ENCODE results near the gene LATS1.

LATS1 gene

DNA sequence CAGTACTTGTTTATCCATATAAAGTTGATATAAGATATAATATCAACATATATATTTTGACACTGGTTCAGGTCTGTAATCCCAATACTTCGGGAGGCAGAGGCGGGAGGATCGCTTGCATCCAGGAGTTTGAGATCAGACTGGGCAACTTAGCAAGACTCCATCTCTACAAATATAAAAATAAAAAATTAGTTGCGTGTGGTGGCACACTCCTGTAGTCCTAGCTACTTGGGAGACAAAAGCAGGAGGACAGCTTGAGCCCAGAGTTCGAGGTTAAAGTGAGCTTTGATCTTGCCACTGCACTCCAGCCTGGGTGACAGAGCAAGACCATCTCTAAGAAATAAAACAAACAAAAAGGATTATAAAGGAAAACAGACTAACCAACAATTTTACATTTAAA, 60.5 kb downstream of the LATS1 start:
- DNase-seq = no peak

DNA sequence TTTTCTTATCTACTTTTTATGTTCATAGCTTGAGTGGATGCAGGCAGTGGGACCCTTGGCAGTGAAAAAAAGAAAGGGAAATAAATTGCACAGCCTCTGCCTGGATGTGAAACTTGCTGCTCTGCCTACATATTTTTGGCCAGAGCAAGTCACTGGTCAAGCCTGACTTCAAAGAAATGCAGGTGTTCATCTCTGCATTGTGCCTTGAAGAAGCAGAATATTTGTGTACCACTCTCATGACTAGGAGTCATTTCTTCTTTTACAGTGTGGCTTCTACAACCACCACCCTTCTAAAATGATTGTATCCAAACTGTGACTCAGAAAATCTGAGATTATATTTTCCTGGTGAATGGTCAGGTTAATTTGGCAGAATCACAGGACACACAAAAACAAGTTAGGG, 66.8 kb downstream of the LATS1 start:
- DNase-seq = no peak

DNA sequence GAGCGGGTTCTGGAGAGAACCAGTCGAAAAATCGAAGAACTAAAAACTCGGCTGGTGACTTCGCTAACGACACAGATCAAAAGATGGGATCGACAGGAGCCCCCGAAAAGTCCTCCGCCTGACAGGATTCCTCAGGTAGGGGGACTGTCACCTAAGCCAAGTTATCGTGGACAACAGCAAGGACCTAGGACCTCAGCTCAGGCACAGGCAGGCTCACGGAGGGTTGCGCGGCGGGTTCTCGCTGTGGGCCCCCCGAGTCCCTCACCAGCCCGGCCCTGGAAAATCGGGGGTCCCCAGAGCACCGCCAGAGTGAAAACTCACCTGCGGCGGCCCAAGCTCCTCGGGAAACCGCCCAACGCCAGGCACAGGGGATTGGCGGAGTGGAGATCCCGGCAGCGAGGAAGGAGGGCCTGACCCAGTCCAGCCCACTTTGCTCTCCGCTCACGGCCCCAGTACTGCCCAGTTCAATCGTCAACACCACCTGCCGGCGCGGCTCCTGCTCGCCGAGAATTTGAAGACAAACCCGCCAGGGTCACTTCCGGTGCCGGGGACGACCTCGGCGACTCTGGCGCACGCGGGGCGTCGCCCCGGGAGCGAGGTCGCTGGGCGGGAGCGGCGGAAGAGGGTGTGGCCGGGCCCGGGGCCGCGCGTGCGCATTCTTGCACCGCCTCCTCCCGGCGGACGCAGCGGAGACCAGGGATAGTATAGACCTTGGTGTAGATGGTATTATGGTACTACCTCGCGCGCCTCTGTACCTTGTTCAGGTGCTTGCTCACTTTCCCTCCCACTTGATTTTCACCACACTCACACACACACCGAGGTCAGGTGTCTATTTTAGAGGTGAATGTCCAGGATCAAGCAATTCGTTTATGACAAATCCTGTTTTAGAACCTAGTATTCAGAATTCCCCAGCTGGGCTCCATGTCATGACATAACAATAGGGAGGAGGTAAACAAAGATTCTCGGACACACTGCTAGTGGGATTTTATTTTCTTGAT, 69.5 kb downstream of the LATS1 start, which contains the start of gene KATNA1:
TSS of gene KATNA1 (minus strand) at position 567 of the 998 bp plus-strand sequence. CDS start 10,167 bp downstream, outside the sequence.
- DNase-seq = peak; percentile 95

DNA sequence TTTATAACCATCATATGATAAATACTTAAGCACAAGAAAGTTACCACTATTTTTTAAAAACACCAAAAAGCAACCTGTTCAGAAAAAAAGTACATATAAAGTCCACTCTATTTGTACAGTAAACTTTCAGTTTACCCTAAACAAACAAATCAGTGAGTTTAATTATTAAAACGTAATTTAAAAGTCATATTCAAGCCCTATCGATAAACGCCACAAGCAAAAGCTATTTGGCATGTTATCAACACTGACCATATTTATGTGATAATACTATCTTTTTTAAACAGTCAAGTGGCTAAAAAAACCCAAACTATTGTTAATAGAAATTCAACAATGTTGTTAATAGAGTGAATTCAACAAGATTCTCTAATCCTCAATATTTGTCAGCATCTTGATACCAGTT, 71.3 kb downstream of the LATS1 start:
- no peak for DNase-seq

DNA sequence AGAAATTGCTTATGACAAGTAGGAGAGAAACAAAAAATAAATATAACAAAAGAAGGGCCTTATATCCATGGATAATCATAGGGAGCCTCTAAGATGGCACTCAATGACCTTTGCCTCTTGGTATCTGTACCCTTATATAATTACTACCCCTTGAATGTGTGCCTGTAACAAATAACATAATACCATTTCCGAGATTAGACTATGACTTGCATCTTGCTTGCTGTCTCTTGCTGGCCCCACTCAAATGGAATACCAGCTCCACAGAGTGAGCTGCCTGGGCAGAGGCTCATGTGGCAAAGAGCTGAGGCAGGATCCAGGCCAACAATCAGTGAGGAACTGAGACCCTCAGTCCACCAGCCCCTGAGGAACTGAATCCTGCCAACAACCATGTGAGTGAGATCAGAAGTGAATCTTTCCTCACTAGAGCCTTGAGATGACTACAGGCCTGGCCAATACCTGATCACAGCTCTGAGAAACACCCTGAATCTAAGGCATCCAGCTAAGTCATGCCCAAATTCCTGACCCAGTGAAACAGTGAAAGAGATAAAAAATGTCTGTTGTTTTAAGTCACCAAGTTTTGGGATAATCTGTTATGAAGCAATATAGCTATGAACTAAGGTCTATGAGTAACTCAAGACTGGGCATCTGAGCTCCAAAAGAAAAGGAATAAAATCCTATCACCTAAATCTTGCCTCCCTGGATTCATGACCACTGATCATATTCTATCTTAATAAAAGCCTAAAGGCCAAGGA, 74.9 kb downstream of the LATS1 start:
- DNase-seq = no peak

DNA sequence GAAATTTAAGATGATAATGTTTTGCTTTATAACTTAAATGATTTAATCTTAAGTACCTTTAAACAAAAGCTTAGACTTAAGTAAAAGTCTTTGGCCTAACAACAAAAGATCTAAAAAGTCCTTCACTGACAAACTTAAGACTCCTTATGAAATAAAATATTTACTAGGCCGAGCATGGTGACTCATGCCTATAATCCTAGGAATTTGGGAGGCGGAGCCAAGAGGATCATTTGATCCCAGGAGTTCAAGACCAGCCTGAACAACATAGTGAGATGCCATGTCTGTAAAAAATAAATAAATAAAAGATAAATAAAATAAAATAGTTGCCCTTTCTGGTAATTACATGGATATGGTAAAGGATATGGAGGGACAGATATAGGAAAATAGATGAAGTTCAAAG, 81.8 kb downstream of the LATS1 start:
- no peak for DNase-seq

DNA sequence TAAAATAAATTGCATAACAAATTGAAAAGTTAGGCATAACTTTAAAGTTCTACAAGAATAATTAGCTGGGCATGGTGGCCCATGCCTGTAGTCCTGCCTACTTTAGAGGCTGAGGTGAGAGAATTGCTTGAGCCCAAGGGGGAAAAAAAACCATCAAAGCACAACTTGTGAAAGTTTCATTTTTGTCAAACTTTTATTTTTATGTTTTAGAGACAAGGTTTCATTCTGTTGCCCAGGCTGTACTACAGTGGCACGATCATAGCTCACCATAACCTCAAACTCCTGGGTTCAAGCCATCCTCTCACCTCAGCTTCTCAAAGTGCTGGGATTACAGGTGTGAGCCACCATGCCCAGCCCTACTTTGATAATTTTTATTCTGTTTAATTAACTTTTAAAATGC, 83.6 kb downstream of the LATS1 start:
- DNase-seq = no peak

DNA sequence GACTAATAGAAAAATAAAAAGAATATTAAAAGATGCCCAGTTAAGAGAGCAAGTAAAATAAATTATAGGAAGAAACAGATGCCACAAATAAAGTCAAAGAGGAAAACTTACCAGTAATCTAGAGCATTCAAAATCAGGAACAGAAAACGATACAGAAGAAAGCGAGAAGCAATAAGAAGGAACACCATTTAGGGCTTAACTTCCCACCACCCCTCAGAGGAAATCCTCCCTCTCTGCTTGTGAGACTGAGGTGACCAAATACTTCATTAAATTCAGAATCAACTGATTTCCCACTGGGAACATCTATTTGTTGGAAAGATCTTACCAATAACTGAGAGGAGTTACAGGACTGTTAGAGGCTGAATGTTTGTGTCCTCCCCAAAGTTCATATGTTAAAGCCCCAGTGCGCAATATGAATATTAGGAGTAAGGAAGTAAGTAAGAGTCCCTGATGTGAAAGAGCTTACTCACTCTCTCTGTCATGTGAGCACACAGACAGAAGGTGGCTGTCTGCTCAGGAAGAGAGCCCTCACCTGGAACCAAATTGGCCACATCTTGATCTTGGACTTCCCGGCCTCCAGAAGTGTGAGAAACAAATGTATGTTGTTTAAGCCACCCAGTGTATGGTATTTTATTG, 88.9 kb downstream of the LATS1 start:
- no peak for DNase-seq

DNA sequence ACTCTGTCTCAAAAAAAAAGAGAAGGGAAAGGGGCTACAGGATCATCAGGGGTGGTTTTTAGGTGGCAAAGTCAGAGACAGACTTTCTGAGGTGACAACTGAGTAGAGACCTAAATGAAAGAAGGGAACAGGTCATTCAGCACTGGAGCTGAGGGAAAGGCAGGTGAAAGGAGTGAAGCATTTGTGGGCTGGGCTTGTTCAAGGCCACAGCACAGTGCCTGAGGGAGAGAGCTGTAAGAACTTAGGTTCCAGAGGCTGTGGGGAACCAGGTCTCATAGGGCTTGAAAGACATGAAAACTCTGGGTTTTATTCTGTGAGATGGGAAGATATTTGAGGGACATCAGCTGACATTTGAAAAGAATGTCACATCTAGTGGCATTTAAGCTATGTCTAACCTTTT, 90.2 kb downstream of the LATS1 start:
- no peak for DNase-seq

DNA sequence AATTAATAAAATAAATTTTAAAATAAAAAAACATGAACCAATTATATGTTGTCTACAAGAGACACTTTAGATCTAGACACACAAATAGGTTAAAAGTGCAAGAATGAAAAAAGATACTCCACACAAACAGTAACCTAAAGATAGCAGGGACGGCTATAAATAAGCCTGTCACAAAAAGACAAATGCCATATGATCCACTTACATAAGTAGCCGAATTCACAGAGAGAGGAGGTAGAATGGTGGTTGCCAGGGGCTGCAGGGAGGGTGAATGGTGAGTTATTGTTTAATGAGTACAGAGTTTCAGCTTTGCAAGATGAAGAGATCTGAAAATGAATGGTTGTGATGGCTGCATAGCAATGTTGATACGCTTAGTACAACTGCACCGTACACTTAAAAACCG, 102.1 kb downstream of the LATS1 start:
- DNase-seq = no peak

DNA sequence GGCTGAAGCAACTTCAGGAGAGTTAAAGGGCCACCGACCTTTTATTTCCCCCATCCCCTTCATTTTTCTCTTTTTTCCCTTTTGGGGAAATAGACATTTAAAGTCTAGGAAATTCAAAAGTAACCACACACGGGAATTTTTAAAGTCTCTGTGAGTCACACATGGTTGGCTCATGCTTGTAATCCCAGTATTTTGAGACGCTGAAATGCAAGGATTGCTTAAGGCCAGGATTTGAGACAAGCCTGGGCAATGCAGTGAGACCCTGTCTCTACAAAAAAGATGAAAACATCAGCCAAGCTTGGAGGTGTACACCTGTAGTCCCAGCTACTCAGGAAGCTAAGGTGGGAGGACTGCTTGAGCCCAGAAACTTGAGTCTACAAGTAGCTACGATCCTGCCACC, 103.6 kb downstream of the LATS1 start:
- no peak for DNase-seq

DNA sequence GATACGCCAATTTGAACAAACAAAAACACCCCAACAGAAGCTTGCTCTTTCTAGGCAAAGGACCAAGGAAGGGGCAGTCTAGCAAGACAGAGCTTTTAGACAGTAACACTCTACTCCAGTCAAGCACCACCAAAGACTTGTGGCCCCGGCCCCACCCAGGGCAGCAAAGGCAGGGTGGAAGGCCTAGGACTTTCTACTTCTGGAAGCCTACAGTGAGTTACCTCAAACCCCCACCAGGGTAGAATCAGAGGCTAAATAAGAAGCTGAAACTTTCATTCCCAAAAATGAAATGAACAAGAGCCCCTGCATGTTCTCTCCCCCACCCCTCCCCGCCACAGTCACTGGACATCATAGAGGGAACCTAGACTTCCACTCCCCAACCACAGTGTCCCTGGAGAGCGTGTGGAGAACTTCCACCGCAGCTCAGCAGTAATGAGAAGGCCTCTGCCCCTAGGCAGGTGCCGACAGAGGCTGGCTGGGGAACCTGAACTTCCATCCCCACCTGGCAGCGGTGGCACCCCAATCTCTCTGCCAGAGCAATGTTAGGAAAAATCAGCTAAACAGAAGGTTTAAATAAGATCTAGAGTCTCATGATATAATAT, 109.4 kb downstream of the LATS1 start:
- no peak for DNase-seq
